ENCODE measurements around the gene ITGAL.
A peak's percentile ranks its signal among the peaks of the same experiment; 100 is the strongest.

The ITGAL gene

DNA sequence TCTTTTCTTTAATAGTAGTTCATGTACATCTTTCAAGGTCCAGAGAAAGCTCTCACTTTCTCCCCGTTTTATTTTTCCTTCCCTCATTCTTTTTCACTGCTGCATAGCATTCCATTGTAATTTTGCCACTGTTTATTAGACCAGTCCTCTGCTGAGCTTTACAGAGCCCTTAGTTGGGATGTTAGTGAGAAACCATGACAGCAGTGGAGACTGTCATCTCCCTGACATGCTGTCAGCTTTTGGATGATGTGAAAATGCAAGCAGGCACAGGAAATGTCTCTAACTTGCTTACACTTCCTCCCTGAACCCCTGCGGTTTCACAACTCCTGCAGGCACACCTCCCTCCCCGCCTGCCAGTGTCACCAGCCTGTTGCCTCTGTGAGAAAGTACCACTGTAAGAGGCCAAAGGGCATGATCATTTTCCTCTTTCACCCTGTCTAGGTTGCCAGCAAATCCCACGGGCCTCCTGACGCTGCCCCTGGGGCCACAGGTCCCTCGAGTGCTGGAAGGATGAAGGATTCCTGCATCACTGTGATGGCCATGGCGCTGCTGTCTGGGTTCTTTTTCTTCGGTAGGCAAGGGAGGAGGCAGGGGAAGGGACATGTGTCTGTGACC, at the start of gene ITGAL:
Gene ITGAL, plus strand, starts transcription at position 415 of the 615 bp plus-strand sequence. Its CDS starts 96 bp downstream, at position 511.
- Histone ChIP-seq H3K9me3 (replicated peaks; ENCODE audit: insufficient read depth, low read length) (no peaks in the 10 kb centered on the region), H3K27me3 (replicated peaks; ENCODE audit: insufficient read depth, low read length) (no peaks in the 10 kb centered on the region), H3K79me2 (ENCODE audit: low read length) (peaks cover 20% of the 10 kb centered on the region), H3K4me1 (ENCODE audit: low read length) (peaks cover 17% of the 10 kb centered on the region), H3K4me3 (ENCODE audit: low read length) (peak within 1 kb of the TSS; percentile 80), H3K4me2 (ENCODE audit: low read depth, low read length) (peak within 1 kb of the TSS; percentile 99), H3K9ac (ENCODE audit: low read length) (peak within 1 kb of the TSS; percentile 71), H4K20me1 (ENCODE audit: insufficient read depth, low read length) (no peaks in the 10 kb centered on the region), H3F3A (ENCODE audit: insufficient read depth, low read length) (peaks cover 18% of the 10 kb centered on the region), H3K36me3 (replicated peaks; ENCODE audit: insufficient read depth, low read length) (no peaks in the 10 kb centered on the region), H3K27ac (ENCODE audit: low read length) (peak within 1 kb of the TSS; percentile 87), H2AFZ (ENCODE audit: low read length) (peak within 1 kb of the TSS; percentile 91), H3K9me2 (replicated peaks; ENCODE audit: insufficient read depth, low read length) (no peaks in the 10 kb centered on the region)
- no peak for TF ChIP-seq CTCF (IDR thresholded peaks at IDR 0.05; ENCODE audit: low read length)
- TF ChIP-seq EZH2 (optimal IDR thresholded peaks at IDR 0.05; ENCODE audit: low read depth, low read length), result no peak
- TF ChIP-seq EZH2phosphoT487 (IDR thresholded peaks at IDR 0.05; ENCODE audit: low read length), result no peak
- DNase-seq, result peak; percentile 93

DNA sequence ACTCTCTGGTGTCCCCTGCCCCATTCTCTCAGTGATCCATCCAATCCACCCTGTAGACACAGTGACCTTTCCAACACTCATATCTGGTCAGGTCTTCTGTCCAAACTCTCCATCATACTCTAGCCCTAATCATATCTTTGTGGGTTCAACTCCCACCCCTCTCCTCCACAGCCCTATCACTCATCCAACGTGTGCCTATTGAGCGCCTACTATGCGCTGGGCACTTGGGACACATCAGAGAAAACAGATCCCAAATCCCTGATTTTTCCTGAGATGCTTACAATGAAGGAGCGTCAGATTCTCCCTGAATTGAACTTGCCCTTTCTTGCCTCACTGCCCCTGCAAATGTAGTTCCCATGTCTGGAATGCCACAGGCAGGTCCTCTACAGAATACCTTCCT, 44.5 kb upstream of the ITGAL start:
- Histone ChIP-seq H3K9me3 (replicated peaks; ENCODE audit: insufficient read depth, low read length) (no peaks in the 10 kb centered on the region), H3K9ac (ENCODE audit: low read length) (no peak overlapping the region), H2AFZ (ENCODE audit: low read length) (no peak overlapping the region), H3K27me3 (replicated peaks; ENCODE audit: insufficient read depth, low read length) (no peaks in the 10 kb centered on the region), H3K36me3 (replicated peaks; ENCODE audit: insufficient read depth, low read length) (0 out of 2 replicates have a peak, but pooled peaks cover 5% of the 10 kb centered on the region), H3K4me3 (ENCODE audit: low read length) (no peak overlapping the region), H3K79me2 (ENCODE audit: low read length) (peaks cover 39% of the 10 kb centered on the region), H3F3A (ENCODE audit: insufficient read depth, low read length) (peaks cover 5% of the 10 kb centered on the region), H3K4me2 (ENCODE audit: low read depth, low read length) (no peak overlapping the region), H3K4me1 (ENCODE audit: low read length) (peaks cover 6% of the 10 kb centered on the region), H4K20me1 (ENCODE audit: insufficient read depth, low read length) (no peaks in the 10 kb centered on the region), H3K27ac (ENCODE audit: low read length) (no peak overlapping the region), H3K9me2 (replicated peaks; ENCODE audit: insufficient read depth, low read length) (no peaks in the 10 kb centered on the region)
- TF ChIP-seq EZH2phosphoT487 (IDR thresholded peaks at IDR 0.05; ENCODE audit: low read length) (no peak), EZH2 (optimal IDR thresholded peaks at IDR 0.05; ENCODE audit: low read depth, low read length) (no peak), CTCF (IDR thresholded peaks at IDR 0.05; ENCODE audit: low read length) (no peak)
- DNase-seq, result no peak

- no peak for TF ChIP-seq CTCF (IDR thresholded peaks at IDR 0.05; ENCODE audit: low read length)
- TF ChIP-seq EZH2phosphoT487 (IDR thresholded peaks at IDR 0.05; ENCODE audit: low read length), result no peak
- TF ChIP-seq EZH2 (optimal IDR thresholded peaks at IDR 0.05; ENCODE audit: low read depth, low read length), result no peak
- peaks cover 5% of the 10 kb centered on the region for H3F3A ChIP-seq (ENCODE audit: insufficient read depth, low read length)
- H3K79me2 ChIP-seq (ENCODE audit: low read length), result peaks cover 34% of the 10 kb centered on the region
- H3K4me3 ChIP-seq (ENCODE audit: low read length), result peak overlapping the region; percentile 90
- H3K4me1 ChIP-seq (ENCODE audit: low read length), result peaks cover 6% of the 10 kb centered on the region
- H3K9ac ChIP-seq (ENCODE audit: low read length), result peak overlapping the region; percentile 86
- peak overlapping the region; percentile 96 for H2AFZ ChIP-seq (ENCODE audit: low read length)
- no peak for DNase-seq
- H3K4me2 ChIP-seq (ENCODE audit: low read depth, low read length), result peak overlapping the region; percentile 91
- H3K9me3 ChIP-seq (replicated peaks; ENCODE audit: insufficient read depth, low read length), result no peaks in the 10 kb centered on the region
- H3K27me3 ChIP-seq (replicated peaks; ENCODE audit: insufficient read depth, low read length), result no peaks in the 10 kb centered on the region
- 0 out of 2 replicates have a peak, but pooled peaks cover 5% of the 10 kb centered on the region for H3K36me3 ChIP-seq (replicated peaks; ENCODE audit: insufficient read depth, low read length)
- no peaks in the 10 kb centered on the region for H4K20me1 ChIP-seq (ENCODE audit: insufficient read depth, low read length)
- peak overlapping the region; percentile 32; the same call in 1 of the 2 replicates for H3K27ac ChIP-seq (ENCODE audit: low read length)
- H3K9me2 ChIP-seq (replicated peaks; ENCODE audit: insufficient read depth, low read length), result no peaks in the 10 kb centered on the region
Measured at GRCh38 chr16:30429418-30429677, 43.2 kb upstream of the ITGAL start.

All from MM.1S (cell line).